Activated CD4-positive, CD25-positive, alpha-beta regulatory T cell treated with anti-CD3 and anti-CD28 coated beads, Interleukin-2, amount 50 U/mL, for 72 hours (primary cell): ENCODE measurements around the gene SNCG.
"Not testable (repeated sequence)": the region's sequence is repeated elsewhere in the genome, so short reads cannot be mapped to it uniquely, and the experiment has no call there.

Experiments used
- DNase-seq: peaks from one replicate; pipeline ENCODE4 v3.0.0; 2021

SNCG gene

GRCh38 chr10:86961481-86962091 is 3.2 kb downstream of the SNCG start:
- peak; percentile 25 for DNase-seq

GRCh38 chr10:86962136-86962980 is 4.0 kb downstream of the SNCG start:
- no peak for DNase-seq

- no peak for DNase-seq
These were observed 4.5 kb downstream of the SNCG start for GRCh38 chr10:86962981-86963310.

GRCh38 chr10:86963341-86963919 is 5.0 kb downstream of the SNCG start:
- no peak for DNase-seq

GRCh38 chr10:86964061-86964846 is 5.9 kb downstream of the SNCG start:
- no peak for DNase-seq

GRCh38 chr10:86964847-86965190 is 6.4 kb downstream of the SNCG start:
- DNase-seq: no peak

- no peak for DNase-seq
These were observed 7.7 kb downstream of the SNCG start for GRCh38 chr10:86965986-86966654.

- DNase-seq: no peak
These were observed 9.1 kb downstream of the SNCG start for GRCh38 chr10:86967481-86967941.

GRCh38 chr10:86968271-86968993 is 10.0 kb downstream of the SNCG start, which contains the start of gene ADIRF:
ADIRF (plus strand) TSS chr10:86968482; CDS start chr10:86968545, 63 bp downstream.
- DNase-seq: no peak

- DNase-seq: no peak
These were observed 10.6 kb downstream of the SNCG start for GRCh38 chr10:86968994-86969355.

GRCh38 chr10:86969421-86970041 is 11.1 kb downstream of the SNCG start:
- no peak for DNase-seq

GRCh38 chr10:86970162-86970981 is 12.0 kb downstream of the SNCG start:
- no peak for DNase-seq

- DNase-seq: no peak
These were observed 12.5 kb downstream of the SNCG start for GRCh38 chr10:86970982-86971231.

GRCh38 chr10:86971232-86971991 is 13.0 kb downstream of the SNCG start:
- DNase-seq: peak; percentile 84

- DNase-seq: no peak
These were observed 14.4 kb downstream of the SNCG start for GRCh38 chr10:86972613-86973380.

- DNase-seq: no peak
These were observed 16.1 kb downstream of the SNCG start for GRCh38 chr10:86974484-86974883.

GRCh38 chr10:86976362-86977056 is 18.1 kb downstream of the SNCG start:
- no peak for DNase-seq

GRCh38 chr10:86978457-86978856 is 20.1 kb downstream of the SNCG start:
- not testable (repeated sequence) for DNase-seq
